Stimulated activated CD4-positive, alpha-beta T cell treated with anti-CD3 and anti-CD28 coated beads, Interleukin-15, amount 100 ng/mL, for 1 hour (primary cell): ENCODE results near the gene PAWR.
"Not testable (repeated sequence)": the region's sequence is repeated elsewhere in the genome, so short reads cannot be mapped to it uniquely, and the experiment has no call there.

Experiments
- DNase-seq, 2 donors: peaks; one replicate each; pipeline ENCODE4 v3.0.0-alpha.2; 2020; ENCODE audit warnings: low read depth in 1 of 2, low spot score in 1 of 2

The PAWR gene

GRCh38 chr12:79687711-79688260 lies 3.0 kb downstream of the PAWR start:
- DNase-seq, result no peak

- DNase-seq, result no peak
These were observed 4.6 kb downstream of the PAWR start for GRCh38 chr12:79686171-79686570.

GRCh38 chr12:79685068-79685467 lies 5.7 kb downstream of the PAWR start:
- DNase-seq, result no peak

- not testable (repeated sequence) for DNase-seq
These were observed 6.4 kb downstream of the PAWR start for GRCh38 chr12:79684338-79684737.

- no peak for DNase-seq
These were observed 8.2 kb downstream of the PAWR start for GRCh38 chr12:79682593-79682992.

- no peak for DNase-seq
These were observed 9.7 kb downstream of the PAWR start for GRCh38 chr12:79681008-79681590.

GRCh38 chr12:79680051-79680450 lies 10.7 kb downstream of the PAWR start:
- DNase-seq, result no peak

- DNase-seq, result no peak
These were observed 12.5 kb downstream of the PAWR start for GRCh38 chr12:79678306-79678705.

GRCh38 chr12:79677672-79678071 lies 13.1 kb downstream of the PAWR start:
- DNase-seq, result no peak

GRCh38 chr12:79676579-79676978 lies 14.2 kb downstream of the PAWR start:
- DNase-seq, result no peak

- no peak for DNase-seq
These were observed 16.1 kb downstream of the PAWR start for GRCh38 chr12:79674629-79675028.

GRCh38 chr12:79673354-79673753 lies 17.4 kb downstream of the PAWR start:
- no peak for DNase-seq

- no peak for DNase-seq
These were observed 22.7 kb downstream of the PAWR start for GRCh38 chr12:79668113-79668512.

- no peak for DNase-seq
These were observed 25.4 kb downstream of the PAWR start for GRCh38 chr12:79665212-79665887.

GRCh38 chr12:79664518-79664917 lies 26.2 kb downstream of the PAWR start:
- no peak for DNase-seq

- no peak for DNase-seq
These were observed 28.5 kb downstream of the PAWR start for GRCh38 chr12:79662046-79662811.

GRCh38 chr12:79661629-79662028 lies 29.1 kb downstream of the PAWR start:
- no peak for DNase-seq

- no peak for DNase-seq
These were observed 30.8 kb downstream of the PAWR start for GRCh38 chr12:79659961-79660431.

GRCh38 chr12:79658221-79658620 lies 32.5 kb downstream of the PAWR start:
- DNase-seq, result no peak

GRCh38 chr12:79657136-79657535 lies 33.6 kb downstream of the PAWR start:
- DNase-seq, result no peak

- DNase-seq, result no peak
These were observed 35.7 kb downstream of the PAWR start for GRCh38 chr12:79655036-79655435.

GRCh38 chr12:79652521-79652920 lies 38.2 kb downstream of the PAWR start:
- no peak for DNase-seq
